T-helper 22 cell (primary cell): ENCODE measurements around the gene INHBE.
A peak's percentile ranks its signal among the peaks of the same experiment; 100 is the strongest.

Experiments used
- DNase-seq: peaks from one replicate; pipeline ENCODE4 v3.0.0-alpha.2; 2020; ENCODE audit warnings: low read depth

INHBE gene

GRCh38 chr12:57461276-57461916 is 6.3 kb downstream of the INHBE start:
- no peak for DNase-seq

GRCh38 chr12:57461917-57462250 is 6.8 kb downstream of the INHBE start:
- no peak for DNase-seq

- peak; percentile 74 for DNase-seq
Observed at GRCh38 chr12:57462251-57462911, 7.3 kb downstream of the INHBE start.

- DNase-seq = no peak
Observed at GRCh38 chr12:57462912-57463253, 7.8 kb downstream of the INHBE start.

- DNase-seq = no peak
Observed at GRCh38 chr12:57464569-57464968, 9.5 kb downstream of the INHBE start.

GRCh38 chr12:57465030-57465746 is 10.1 kb downstream of the INHBE start:
- DNase-seq = no peak

- no peak for DNase-seq
Observed at GRCh38 chr12:57465747-57466505, 10.8 kb downstream of the INHBE start.

GRCh38 chr12:57467212-57467874 is 12.2 kb downstream of the INHBE start:
- DNase-seq = no peak

GRCh38 chr12:57467915-57468314 is 12.8 kb downstream of the INHBE start:
- no peak for DNase-seq

- DNase-seq = no peak
Observed at GRCh38 chr12:57469296-57470164, 14.4 kb downstream of the INHBE start.

GRCh38 chr12:57470286-57470969 is 15.3 kb downstream of the INHBE start:
- no peak for DNase-seq

GRCh38 chr12:57470970-57471656 is 16.0 kb downstream of the INHBE start:
- DNase-seq = no peak

- DNase-seq = no peak
Observed at GRCh38 chr12:57471661-57472060, 16.6 kb downstream of the INHBE start.

GRCh38 chr12:57472391-57472790 is 17.3 kb downstream of the INHBE start:
- DNase-seq = no peak

GRCh38 chr12:57473392-57473791 is 18.3 kb downstream of the INHBE start:
- no peak for DNase-seq

- DNase-seq = no peak
Observed at GRCh38 chr12:57473886-57474285, 18.8 kb downstream of the INHBE start.

- no peak for DNase-seq
Observed at GRCh38 chr12:57474430-57474829, 19.3 kb downstream of the INHBE start.

GRCh38 chr12:57474862-57475261 is 19.8 kb downstream of the INHBE start:
- DNase-seq = no peak

- no peak for DNase-seq
Observed at GRCh38 chr12:57475271-57476161, 20.4 kb downstream of the INHBE start.
